HG02870 (cell line): Measurements from ENCODE around the gene SH2B2.

Source experiments
- ATAC-seq: cut with Tn5 transposase; IDR thresholded peaks from one replicate; pipeline ENCODE4 v1.9.1; 2021; ENCODE audit warnings: mild to moderate bottlenecking, moderate library complexity; ENCODE audit not compliant: unreplicated experiment

Gene SH2B2

DNA sequence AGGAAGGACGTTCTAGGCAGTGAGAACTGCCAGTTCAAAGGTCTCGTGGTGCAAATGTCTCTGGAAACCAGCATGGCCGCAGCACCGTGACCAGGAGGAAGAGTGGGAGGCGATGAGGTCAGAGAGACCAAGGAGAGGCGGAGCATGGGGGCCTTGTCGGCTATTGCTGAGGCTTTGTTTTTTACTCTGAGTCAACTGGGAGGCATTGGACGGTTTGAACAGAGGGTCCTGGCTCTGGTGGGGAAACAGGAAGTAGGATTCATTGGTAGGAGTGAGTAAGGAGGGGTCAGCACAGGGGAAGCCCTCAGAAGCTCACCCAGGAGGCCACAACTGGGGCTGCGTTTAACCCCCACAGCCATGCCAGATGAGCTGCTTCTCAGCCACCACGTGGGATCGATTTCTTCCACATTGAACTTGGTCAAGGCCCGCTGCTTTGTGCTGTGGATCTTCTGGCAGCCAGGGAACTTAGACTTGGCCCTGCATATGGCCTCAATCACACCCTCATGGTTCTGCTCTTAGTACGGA lies 22.2 kb upstream of the SH2B2 start:
- no peak for ATAC-seq

DNA sequence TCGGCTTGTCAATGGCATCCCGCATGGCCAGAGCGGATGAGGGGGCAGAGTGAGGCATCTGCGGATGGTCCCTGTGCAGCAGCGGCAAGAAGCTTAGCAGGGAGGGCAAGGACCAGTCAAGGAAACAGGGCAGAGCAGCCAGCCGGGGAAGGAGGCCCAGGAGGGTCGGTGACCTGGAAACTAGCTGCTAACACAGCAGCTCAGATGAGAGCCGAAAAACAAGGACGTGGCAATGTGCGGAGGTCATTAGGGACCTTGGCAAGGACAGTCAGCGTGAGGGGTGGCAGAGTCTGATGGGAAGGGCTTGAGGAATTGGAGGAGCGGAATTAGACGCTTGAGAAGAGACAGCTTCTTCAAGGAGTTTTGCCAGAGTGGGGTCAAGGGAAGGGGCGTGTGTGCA lies 20.1 kb upstream of the SH2B2 start:
- ATAC-seq: no peak

DNA sequence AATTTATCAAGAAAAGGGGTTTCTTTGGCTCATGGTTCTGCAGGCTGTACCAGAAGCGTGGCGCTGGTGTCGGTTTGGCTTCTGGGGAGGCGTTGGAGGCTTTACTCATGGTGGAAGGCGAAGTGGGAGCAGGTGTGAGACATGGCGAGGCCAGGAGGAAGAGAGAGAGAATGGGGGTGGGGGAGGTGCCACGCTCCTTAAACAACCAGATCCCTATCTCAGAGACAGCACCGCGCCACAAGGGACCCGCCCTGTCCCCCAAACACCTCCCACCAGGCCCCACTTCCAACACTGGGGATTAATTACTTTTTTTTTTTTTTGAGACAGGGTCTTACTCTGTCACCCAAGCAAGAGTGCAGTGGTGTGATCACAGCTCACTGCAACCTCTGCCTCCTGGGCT lies 18.0 kb upstream of the SH2B2 start:
- no peak for ATAC-seq

DNA sequence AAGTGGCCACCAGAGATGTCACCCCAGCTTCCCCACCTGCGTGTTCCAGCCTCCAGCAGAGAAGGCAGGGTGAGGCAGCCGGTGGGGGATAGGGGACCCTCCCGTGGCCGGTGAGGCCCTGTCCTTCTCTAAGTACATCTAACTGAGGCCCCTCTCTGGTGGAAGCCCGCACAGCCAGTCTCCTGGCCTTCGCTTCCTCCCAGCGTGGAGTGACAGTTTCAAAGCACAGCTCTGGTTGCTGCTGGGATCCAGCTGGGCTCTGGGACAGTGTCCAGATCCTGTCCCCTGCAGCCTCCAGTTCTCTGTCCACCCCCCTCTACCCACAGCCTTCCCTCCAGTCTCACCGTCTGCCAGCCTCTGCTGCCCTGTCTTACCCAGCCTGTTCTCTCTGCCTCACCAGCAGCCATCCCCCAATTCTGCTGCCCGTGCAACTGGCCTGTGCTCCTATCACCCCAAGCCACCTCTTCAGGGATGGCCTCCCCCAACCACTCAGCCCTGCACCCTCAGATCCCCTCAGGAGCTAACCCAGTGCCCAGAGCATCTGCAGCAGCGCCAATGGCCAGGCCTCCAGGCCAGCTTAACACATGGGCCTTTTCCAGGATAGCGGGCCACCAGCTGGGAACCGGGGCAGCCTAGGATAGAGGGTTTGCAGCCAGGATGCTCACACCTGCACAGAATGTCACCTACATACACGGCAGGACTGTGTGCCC lies 16.3 kb upstream of the SH2B2 start:
- ATAC-seq: no peak

DNA sequence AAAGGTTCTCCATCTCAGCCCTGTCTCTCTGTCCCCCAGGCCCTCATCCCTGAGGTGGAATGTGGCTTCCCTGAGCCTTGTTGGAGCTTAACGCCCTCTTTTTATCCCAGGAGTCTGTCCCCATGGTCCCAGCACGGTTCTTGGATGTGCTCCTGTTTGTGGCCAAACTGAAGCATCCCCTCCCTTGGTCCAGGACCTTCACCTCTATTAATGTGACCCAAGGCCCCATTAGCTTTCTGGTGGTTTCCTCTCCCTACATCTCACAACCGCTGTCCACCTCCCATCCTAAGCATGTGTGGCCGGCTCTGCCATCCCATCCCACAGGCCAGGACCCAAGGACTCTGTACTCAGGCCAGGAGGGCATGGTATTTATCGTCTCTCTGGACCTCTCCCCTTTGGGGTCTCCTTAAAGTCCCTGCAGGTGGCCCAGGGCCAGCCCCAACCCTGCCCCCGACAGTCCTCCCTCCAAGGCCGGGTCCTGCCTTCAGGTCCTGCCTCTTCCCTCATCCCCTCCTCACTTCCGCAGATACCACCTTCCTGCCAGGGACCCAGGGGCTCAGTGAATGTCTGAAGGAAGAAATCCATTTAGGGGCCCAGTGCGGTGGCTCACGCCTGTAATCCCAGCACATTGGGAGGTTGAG lies 15.4 kb upstream of the SH2B2 start:
- no peak for ATAC-seq

DNA sequence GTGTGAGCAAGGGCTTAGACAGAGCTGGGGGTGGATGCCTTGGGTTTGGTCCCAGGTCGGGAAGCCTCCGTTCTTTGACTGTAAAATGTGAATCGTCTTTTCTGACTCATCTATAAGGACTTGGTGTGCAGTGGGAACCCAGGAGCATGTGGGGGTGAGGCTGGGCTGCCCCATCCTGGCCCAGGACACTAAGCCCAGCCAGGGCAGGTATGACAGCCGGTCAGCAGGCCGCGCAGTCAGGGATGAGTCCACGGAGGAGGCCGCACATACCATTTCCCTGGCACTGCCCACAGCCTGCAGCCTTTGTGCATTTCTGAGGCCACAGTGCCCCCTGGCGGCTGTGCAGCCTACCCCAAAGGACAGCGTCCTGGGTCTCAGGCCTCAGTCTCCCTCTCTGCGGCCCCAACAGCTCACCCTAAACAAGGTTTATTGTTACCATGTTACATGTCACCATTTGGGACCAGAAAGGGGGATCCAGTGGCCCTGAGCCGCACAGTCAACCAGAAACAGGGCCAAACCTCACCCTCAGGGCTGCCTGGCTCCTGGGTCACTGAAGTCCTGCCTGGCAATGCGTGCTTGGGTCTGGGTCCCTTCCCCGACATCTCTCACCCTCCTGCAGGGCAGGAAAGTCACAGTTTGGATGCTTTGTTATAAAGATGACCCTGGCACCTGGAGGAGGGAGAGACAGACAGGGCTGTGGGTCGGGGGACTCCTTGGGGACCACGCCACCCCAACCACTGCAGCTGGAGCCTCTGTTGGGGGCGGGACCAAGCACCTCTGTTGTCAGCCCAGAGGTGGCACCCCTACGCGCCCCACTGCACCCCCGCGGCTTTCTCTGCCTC lies 14.4 kb upstream of the SH2B2 start:
- ATAC-seq: no peak

DNA sequence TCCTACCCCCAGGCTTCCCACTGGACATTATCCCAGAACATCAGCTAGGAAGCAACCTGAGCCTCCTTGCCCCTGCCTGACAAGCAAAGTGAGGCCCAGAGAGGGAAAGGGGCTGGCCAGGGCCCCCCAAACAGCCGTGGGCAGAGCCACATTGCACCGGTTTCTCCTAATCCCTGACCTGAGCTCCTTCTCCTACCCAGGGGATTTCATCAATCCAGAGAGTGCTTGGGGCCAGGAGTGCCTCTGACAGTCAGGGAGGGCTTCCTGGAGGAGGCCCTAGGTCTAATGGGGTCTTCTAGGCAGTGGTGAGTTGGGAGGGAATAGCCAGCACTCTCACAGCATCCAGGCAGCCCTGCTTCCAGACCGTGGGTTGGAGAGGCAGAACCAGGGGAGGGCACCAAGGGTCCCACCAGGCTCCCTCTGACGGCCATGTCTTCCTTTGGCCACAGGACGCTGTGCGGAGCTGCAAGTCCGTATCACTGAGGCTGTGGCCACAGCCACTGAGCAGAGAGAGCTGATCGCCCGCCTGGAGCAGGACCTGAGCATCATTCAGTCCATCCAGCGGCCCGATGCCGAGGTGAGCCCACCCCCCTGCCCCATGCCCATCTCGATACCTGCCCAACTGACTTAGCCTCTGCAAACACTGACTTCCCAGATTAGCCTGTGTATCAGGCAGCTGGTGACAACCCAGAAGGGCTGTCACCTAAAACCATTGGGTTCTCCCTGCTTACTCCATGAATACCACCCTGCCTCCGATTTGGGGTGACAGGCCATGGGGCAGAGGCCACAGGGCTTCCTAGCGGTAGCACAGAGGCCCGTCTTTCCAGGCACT lies 13.5 kb upstream of the SH2B2 start:
- ATAC-seq: no peak

DNA sequence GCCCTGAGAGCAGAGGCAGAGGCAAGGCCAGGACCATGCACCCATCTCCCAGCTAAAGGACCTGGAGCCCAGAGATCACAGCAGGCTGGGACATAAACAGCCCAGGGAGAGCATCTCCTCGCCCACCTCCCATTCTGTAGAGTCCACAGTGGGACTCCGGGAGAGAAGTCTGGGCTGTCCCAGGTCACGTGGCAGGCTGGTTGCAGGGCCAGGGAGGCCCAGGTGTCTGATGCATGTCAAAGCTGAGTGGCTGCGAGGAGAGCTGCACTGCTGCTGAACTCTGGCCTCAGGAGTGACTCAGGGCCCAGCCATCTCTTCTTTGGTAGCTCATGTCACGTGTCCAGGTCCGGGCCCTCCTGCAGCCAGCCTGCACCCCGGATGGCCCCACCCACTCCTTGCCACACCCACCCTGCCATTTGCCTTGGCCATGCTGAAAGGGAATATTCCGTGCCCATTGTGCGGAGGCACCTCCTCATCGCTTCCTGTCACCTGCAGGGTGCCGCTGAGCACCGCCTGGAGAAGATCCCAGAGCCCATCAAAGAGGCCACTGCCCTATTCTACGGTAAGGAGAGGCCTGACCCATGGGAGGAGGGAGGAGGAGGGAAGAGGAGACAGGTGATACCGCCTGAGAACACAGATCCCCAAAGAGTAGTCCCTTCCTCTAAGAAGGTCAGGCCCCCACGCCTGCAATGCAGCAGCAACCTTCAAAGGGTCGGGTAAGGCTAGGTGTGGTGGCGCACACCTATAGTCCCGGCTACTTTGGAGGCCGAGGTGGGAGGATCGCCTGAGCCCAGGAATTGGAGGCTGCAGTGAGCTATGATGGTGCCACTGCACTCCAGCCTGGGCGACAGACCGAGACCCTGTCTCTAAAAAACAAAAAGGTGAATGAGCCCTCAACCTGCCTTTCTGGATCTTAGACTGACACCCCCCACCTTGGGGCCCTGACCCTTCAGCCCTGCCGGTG lies 12.6 kb upstream of the SH2B2 start:
- no peak for ATAC-seq

DNA sequence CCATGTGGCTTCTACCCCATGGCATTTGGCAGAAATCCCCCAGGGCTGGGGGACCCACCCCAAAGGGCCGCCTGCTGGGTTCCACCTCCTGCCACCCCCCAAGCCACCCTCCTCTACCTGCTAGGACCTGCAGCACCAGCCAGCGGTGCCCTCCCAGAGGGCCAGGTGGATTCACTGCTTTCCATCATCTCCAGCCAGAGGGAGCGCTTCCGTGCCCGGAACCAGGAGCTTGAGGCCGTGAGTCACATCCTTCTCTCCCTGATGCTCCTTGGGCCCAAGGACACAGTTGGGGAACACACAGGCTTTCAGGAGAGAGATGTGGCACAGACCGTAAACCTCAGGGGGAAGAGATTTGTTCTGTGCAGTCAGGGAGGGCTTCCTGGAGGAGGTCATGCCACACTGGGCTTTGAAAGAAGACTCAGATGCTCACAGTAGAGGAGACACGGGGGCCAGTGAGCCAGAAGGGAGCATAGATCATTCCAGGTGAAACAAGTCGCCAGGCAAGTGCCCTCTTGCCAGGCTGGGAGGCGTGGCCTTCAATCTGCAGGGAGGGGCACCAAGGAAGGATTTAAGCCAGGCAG lies 11.5 kb upstream of the SH2B2 start:
- no peak for ATAC-seq

DNA sequence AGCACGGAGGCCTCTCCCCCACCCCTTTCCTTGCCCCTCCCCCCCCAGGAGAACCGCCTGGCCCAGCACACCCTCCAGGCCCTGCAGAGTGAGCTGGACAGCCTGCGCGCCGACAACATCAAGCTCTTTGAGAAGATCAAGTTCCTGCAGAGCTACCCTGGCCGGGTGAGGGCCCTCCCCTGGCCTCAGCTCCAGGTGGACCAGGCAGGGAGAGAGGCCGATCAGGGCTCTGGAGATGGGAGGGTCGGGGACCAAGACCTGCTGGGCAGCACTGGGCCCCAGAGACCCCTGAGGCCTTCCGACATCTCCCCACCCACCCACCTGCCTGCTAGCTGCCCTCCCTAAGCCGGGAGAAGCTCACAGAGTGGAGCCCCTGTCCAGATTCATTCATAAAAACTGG lies 8.8 kb upstream of the SH2B2 start:
- no peak for ATAC-seq

DNA sequence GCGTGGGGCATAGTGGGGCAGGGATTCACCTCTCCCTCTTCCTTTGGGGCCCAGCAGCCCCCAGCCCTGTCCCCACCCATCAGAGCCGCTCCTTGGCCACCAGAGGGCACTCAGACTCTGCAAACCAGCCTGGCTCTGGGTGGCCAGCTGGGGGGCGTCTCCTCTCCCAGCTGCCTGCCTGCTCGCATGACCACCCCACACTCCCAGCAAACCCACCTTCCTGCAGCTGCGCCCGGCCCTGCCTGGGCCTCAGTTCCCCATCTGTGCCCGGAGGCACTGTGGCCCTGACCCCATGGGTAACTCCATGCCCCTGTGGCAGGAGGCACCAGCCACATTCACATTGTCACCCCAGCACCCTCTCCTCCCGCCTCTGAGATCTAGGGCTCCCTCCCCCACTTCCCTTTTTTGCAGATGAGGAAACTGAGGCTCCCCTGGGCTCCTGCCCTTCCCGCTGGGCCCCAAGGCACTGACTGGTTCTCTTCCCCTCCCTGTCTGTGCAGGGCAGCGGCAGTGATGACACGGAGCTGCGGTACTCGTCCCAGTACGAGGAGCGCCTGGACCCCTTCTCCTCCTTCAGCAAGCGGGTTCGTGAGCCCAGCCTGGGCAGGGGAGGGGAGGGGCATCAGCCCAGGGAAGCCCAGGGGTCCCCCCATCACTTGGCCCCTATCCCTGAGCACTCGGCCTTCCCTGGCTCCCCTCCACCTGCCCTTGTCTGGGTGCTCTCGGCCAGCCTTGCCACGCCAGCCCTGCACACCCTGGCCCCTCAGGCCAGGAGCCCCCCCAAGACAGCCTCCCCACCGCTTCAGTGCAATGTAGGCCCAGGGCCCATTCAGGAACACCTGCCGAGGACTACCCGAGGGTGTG lies 6.9 kb upstream of the SH2B2 start:
- ATAC-seq: peak; percentile 65

DNA sequence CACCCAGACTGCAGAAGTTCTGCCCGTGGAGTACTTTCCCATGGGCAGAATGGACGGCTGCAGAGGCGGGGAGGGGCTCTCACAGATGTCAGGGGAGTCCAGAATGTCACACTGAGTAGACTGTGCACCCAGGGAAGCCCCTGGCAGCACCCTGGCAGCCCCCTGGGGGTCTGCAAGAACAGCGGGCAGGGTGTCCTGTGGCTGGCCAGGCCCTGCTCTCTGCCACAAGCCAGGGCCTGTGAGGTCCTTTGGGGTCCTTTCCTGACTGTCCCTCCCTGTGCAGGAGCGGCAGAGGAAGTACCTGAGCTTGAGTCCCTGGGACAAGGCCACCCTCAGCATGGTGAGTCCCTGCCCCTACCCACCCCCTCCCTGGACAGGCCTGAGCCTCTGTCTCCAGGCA lies 6.1 kb upstream of the SH2B2 start:
- no peak for ATAC-seq

DNA sequence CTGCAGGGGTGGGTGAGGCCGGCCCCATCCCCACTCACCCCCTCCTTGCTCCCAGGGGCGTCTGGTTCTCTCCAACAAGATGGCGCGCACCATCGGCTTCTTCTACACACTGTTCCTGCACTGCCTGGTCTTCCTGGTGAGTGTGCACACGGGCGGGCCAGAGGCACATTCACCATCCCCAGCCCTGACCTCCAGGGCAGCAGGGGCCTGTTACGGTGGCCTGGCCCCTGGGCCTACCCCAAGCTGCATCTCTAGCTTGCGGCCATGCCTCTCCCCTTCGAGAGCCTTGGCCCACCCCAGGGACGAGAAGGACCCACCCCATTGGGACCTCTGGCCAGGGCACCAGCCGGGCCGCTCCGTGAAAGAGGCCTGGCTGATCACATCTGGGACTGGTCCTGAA lies 4.9 kb upstream of the SH2B2 start:
- no peak for ATAC-seq

DNA sequence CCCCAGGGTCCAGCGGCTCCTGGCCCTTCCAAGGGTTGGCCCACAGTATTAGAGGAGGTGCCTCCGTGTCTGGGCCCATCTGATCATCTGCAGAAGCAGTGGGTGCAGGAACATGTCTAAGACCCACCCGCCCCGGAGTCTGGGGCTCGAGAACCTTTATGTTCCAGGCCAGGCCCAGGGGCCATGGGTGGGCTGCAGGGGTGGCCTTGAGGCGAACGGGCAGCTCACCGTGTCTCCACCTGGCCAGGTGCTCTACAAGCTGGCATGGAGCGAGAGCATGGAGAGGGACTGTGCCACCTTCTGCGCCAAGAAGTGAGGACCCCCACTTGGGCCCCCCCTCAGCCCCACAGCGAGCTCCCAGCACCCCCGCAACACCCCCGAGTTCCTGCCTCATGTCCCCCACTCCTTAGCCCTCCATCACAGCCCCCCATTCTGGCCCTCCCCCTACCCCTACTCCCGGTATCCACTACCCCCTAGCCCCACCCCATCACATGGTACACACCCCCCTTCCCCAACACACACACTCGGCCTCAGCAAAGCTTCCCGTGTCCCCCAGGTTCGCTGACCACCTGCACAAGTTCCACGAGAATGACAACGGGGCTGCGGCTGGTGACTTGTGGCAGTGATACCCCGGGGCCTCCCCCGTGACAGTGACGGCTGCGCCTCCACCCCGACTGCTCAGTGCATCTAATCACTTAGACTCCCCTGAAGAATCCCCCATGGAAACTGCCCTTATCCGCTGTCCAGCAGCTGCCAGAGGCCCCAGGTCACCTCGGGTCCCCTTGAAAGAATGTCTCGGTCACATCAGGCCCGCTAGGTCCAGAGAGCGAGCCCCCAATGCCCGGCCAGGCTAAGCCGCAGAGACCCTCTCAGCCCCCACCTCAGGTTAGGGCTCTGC lies 4.0 kb upstream of the SH2B2 start:
- no peak for ATAC-seq

DNA sequence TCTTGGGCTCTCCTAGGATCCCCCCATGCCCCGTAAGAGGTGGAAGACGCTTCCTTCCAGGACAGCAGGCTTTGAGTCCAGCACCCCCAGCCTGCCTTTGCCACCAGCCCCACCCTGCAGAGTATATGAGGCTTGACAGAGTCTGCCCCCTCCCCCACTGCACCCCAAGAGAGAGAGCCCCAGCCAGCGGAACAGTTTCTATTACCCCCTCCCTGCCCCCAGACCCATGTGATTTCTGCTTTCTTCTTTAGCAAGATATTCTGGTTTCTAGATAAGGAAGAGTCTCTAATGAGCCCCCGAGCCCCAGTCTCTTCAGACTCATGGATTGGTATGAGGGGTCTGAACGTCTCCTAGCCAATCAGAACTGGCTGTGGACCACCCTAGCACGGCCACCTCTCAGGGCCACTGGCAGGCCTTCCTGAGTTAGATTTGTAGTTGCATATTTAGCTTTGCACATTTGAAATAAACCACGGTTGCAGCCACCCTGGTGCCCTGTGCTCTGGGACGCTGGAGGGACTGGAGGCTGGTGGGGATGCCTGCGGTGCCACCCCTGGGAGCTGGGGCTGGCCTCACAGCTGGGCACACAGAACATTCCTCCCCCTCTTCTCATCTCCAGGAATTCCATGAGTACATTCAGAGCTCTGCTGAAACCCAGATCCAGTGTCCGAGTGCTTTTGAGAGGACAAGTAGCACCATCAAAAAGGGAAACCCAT lies 3.0 kb upstream of the SH2B2 start:
- no peak for ATAC-seq

DNA sequence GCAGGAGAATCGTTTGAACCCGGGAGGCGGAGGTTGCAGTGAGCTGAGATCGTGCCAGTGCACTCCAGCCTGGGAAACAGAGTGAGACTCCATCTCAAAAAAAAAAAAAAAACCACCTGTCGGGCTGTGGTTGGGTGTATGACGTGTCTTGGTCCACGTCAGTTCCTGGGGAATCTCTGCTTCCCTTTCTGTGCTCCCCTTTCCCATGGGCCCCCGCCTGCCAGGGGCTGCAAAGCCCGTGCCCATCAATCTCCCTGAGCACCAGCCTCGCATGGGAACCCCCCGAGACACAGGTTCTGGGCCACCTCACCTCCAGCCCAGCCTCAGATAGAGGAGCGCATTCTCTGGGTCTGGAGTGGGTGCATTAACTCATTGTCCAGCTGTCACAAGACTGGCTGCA lies 2.3 kb upstream of the SH2B2 start:
- ATAC-seq: no peak
